ENCODE data around the gene ZSWIM4. TPM values are rescaled to one million over a fixed set of nuclear protein-coding genes. Genes with fewer than 3 reads are reported as not detected.

ZSWIM4 gene
- total and polyA plus RNA-seq, 2 of the 13 experiments (the other 11 are each of a cell fraction or from before 2014, with no cell fraction given) = 0.33 to 0.86 TPM

DNA sequence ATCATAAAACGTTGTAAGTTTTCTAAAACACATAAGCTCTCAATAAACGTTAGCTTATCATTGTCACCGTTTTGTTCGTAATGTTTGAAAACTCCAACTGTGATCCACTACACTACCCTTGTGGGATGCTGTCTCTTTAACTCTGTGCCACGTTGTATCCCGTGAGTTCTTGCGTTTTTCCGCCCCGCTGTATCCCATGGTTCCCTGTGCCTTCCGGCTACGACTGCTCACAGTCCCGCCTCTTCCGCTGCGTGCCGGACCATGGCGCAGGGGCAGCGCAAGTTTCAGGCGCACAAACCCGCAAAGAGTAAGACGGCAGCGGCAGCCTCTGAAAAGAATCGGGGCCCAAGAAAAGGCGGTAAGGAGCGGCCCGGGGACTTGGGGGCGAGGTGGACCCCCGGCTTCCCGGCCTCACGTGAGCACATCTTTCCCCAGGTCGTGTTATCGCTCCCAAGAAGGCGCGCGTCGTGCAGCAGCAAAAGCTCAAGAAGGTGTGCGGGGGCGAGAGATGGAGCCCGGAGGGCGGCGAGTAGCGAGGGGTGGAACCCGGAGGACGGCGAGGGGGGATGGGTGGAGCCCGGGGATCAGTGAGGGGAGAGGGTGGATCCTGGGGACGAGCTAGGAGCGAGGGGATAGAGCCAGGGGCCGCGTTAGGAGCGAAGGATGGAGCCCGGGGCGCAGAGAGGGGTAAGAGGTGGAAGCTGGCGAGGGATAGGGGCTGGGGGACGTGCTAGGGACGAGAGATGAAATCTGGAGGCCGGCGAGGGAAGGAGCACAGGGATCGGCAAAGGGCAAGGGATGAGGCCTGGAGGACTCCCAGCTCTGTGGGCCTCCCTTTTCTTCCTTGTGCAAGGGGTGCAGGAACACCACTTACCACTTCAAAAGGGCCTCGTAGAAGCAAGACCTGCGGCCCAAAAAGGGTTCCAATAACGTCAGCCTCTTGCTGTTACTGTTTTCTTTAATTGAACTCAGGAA lies 20.7 kb upstream of the ZSWIM4 start, which contains the start of gene C19orf53 (continued):
- TF ChIP-seq, protein P1, sequence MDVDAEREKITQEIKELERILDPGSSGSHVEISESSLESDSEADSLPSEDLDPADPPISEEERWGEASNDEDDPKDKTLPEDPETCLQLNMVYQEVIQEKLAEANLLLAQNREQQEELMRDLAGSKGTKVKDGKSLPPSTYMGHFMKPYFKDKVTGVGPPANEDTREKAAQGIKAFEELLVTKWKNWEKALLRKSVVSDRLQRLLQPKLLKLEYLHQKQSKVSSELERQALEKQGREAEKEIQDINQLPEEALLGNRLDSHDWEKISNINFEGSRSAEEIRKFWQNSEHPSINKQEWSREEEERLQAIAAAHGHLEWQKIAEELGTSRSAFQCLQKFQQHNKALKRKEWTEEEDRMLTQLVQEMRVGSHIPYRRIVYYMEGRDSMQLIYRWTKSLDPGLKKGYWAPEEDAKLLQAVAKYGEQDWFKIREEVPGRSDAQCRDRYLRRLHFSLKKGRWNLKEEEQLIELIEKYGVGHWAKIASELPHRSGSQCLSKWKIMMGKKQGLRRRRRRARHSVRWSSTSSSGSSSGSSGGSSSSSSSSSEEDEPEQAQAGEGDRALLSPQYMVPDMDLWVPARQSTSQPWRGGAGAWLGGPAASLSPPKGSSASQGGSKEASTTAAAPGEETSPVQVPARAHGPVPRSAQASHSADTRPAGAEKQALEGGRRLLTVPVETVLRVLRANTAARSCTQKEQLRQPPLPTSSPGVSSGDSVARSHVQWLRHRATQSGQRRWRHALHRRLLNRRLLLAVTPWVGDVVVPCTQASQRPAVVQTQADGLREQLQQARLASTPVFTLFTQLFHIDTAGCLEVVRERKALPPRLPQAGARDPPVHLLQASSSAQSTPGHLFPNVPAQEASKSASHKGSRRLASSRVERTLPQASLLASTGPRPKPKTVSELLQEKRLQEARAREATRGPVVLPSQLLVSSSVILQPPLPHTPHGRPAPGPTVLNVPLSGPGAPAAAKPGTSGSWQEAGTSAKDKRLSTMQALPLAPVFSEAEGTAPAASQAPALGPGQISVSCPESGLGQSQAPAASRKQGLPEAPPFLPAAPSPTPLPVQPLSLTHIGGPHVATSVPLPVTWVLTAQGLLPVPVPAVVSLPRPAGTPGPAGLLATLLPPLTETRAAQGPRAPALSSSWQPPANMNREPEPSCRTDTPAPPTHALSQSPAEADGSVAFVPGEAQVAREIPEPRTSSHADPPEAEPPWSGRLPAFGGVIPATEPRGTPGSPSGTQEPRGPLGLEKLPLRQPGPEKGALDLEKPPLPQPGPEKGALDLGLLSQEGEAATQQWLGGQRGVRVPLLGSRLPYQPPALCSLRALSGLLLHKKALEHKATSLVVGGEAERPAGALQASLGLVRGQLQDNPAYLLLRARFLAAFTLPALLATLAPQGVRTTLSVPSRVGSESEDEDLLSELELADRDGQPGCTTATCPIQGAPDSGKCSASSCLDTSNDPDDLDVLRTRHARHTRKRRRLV (CRISPR knock-in tag; IDR thresholded peaks at IDR 0.05) = peak; percentile 64
- TF ChIP-seq HDAC6 (IDR thresholded peaks at IDR 0.05; ENCODE audit: low read depth, low read length) (no peak), MAF1 (CRISPR knock-in tag; IDR thresholded peaks at IDR 0.05; ENCODE audit: borderline replicate concordance) (0 out of 2 replicates have a peak, but pooled peaks have one; percentile 78), MIXL1 (CRISPR knock-in tag; IDR thresholded peaks at IDR 0.05) (peak; percentile 85), ZSCAN22 (CRISPR knock-in tag; IDR thresholded peaks at IDR 0.05) (0 out of 2 replicates have a peak, but pooled peaks have one; percentile 46), KDM3A (CRISPR knock-in tag; IDR thresholded peaks at IDR 0.05; ENCODE audit: low read depth) (no peak), TRIM24 (CRISPR knock-in tag; IDR thresholded peaks at IDR 0.05) (no peak), TOPORS (CRISPR knock-in tag; IDR thresholded peaks at IDR 0.05) (peak; percentile 71; the same call in 1 of the 2 replicates), REPIN1 (CRISPR knock-in tag; IDR thresholded peaks at IDR 0.05; ENCODE audit: borderline replicate concordance, low read depth) (peak; percentile 95), HHEX (CRISPR knock-in tag; IDR thresholded peaks at IDR 0.05) (no peak), BORCS8-MEF2B (CRISPR knock-in tag; IDR thresholded peaks at IDR 0.05) (no peak; the same call in 1 of the 2 replicates), POGZ (CRISPR knock-in tag; IDR thresholded peaks at IDR 0.05) (peak; percentile 77), MEF2D (CRISPR knock-in tag; IDR thresholded peaks at IDR 0.05) (peak; percentile 91)
- TF ChIP-seq, protein P2, sequence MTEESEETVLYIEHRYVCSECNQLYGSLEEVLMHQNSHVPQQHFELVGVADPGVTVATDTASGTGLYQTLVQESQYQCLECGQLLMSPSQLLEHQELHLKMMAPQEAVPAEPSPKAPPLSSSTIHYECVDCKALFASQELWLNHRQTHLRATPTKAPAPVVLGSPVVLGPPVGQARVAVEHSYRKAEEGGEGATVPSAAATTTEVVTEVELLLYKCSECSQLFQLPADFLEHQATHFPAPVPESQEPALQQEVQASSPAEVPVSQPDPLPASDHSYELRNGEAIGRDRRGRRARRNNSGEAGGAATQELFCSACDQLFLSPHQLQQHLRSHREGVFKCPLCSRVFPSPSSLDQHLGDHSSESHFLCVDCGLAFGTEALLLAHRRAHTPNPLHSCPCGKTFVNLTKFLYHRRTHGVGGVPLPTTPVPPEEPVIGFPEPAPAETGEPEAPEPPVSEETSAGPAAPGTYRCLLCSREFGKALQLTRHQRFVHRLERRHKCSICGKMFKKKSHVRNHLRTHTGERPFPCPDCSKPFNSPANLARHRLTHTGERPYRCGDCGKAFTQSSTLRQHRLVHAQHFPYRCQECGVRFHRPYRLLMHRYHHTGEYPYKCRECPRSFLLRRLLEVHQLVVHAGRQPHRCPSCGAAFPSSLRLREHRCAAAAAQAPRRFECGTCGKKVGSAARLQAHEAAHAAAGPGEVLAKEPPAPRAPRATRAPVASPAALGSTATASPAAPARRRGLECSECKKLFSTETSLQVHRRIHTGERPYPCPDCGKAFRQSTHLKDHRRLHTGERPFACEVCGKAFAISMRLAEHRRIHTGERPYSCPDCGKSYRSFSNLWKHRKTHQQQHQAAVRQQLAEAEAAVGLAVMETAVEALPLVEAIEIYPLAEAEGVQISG (CRISPR knock-in tag; IDR thresholded peaks at IDR 0.05) = peak; percentile 98
- TF ChIP-seq, protein P3, sequence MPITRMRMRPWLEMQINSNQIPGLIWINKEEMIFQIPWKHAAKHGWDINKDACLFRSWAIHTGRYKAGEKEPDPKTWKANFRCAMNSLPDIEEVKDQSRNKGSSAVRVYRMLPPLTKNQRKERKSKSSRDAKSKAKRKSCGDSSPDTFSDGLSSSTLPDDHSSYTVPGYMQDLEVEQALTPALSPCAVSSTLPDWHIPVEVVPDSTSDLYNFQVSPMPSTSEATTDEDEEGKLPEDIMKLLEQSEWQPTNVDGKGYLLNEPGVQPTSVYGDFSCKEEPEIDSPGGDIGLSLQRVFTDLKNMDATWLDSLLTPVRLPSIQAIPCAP (CRISPR knock-in tag; IDR thresholded peaks at IDR 0.05; ENCODE audit: low read depth) = 0 out of 2 replicates have a peak, but pooled peaks have one; percentile 68
- TF ChIP-seq, protein P4, sequence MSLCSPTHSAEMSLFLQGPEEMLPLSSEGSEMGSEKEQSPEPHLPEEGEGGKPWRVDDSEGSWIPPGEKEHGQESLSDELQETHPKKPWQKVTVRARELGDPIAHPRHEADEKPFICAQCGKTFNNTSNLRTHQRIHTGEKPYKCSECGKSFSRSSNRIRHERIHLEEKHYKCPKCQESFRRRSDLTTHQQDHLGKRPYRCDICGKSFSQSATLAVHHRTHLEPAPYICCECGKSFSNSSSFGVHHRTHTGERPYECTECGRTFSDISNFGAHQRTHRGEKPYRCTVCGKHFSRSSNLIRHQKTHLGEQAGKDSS (CRISPR knock-in tag; IDR thresholded peaks at IDR 0.05; ENCODE audit: borderline replicate concordance, low read depth) = peak; percentile 83
- TF ChIP-seq, protein P5, sequence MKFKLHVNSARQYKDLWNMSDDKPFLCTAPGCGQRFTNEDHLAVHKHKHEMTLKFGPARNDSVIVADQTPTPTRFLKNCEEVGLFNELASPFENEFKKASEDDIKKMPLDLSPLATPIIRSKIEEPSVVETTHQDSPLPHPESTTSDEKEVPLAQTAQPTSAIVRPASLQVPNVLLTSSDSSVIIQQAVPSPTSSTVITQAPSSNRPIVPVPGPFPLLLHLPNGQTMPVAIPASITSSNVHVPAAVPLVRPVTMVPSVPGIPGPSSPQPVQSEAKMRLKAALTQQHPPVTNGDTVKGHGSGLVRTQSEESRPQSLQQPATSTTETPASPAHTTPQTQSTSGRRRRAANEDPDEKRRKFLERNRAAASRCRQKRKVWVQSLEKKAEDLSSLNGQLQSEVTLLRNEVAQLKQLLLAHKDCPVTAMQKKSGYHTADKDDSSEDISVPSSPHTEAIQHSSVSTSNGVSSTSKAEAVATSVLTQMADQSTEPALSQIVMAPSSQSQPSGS (CRISPR knock-in tag; IDR thresholded peaks at IDR 0.05) = peak; percentile 90
